GM19468 (cell line): Measurements from ENCODE around the gene POLDIP2.

Experiments
- ATAC-seq: cut with Tn5 transposase; IDR thresholded peaks from one replicate; pipeline ENCODE4 v1.9.1; 2021; ENCODE audit warnings: mild to moderate bottlenecking, moderate library complexity, moderate number of reproducible peaks; ENCODE audit not compliant: unreplicated experiment; ENCODE audit errors: extremely low read depth

The POLDIP2 gene

GRCh38 chr17:28357061-28357900 is at the start of gene POLDIP2:
TSS of gene POLDIP2 (minus strand) at chr17:28357527. CDS start at chr17:28357448, 79 bp downstream.
- ATAC-seq = peak; percentile 88

GRCh38 chr17:28406473-28406814 is 49.1 kb upstream of the POLDIP2 start:
- ATAC-seq = no peak

GRCh38 chr17:28405632-28406472 is 48.5 kb upstream of the POLDIP2 start, which contains the start of gene SLC46A1:
TSS of gene SLC46A1 (minus strand) at chr17:28406212. CDS start at chr17:28406114, 98 bp downstream.
- ATAC-seq = no peak

- no peak for ATAC-seq
Measured at GRCh38 chr17:28404812-28405570, 47.7 kb upstream of the POLDIP2 start.

- no peak for ATAC-seq
Measured at GRCh38 chr17:28404461-28404811, 47.1 kb upstream of the POLDIP2 start.

- ATAC-seq = no peak
Measured at GRCh38 chr17:28404007-28404406, 46.7 kb upstream of the POLDIP2 start.

- no peak for ATAC-seq
Measured at GRCh38 chr17:28402844-28403243, 45.5 kb upstream of the POLDIP2 start.

- ATAC-seq = no peak
Measured at GRCh38 chr17:28402224-28402630, 44.9 kb upstream of the POLDIP2 start.

- no peak for ATAC-seq
Measured at GRCh38 chr17:28399808-28400207, 42.5 kb upstream of the POLDIP2 start.

GRCh38 chr17:28398280-28398981 is 41.1 kb upstream of the POLDIP2 start:
- ATAC-seq = no peak

- ATAC-seq = no peak
Measured at GRCh38 chr17:28397687-28398279, 40.5 kb upstream of the POLDIP2 start.

GRCh38 chr17:28397275-28397674 is 39.9 kb upstream of the POLDIP2 start:
- no peak for ATAC-seq

GRCh38 chr17:28396635-28397239 is 39.4 kb upstream of the POLDIP2 start:
- no peak for ATAC-seq

GRCh38 chr17:28395968-28396367 is 38.6 kb upstream of the POLDIP2 start:
- ATAC-seq = no peak

- ATAC-seq = no peak
Measured at GRCh38 chr17:28395426-28395825, 38.1 kb upstream of the POLDIP2 start.

GRCh38 chr17:28394337-28395116 is 37.2 kb upstream of the POLDIP2 start:
- no peak for ATAC-seq

- ATAC-seq = no peak
Measured at GRCh38 chr17:28392491-28392890, 35.2 kb upstream of the POLDIP2 start.

- ATAC-seq = no peak
Measured at GRCh38 chr17:28391401-28391800, 34.1 kb upstream of the POLDIP2 start.
